Activated T-cell treated with anti-CD3 and anti-CD28 coated beads for 1 hour (primary cell): Measurements from ENCODE around the gene CARF.
"Not testable (repeated sequence)": the region's sequence is repeated elsewhere in the genome, so short reads cannot be mapped to it uniquely, and the experiment has no call there.

Source experiments
- DNase-seq: peaks from one replicate; pipeline ENCODE4 v3.0.0-alpha.2; 2020; ENCODE audit warnings: low read depth

CARF gene

DNA sequence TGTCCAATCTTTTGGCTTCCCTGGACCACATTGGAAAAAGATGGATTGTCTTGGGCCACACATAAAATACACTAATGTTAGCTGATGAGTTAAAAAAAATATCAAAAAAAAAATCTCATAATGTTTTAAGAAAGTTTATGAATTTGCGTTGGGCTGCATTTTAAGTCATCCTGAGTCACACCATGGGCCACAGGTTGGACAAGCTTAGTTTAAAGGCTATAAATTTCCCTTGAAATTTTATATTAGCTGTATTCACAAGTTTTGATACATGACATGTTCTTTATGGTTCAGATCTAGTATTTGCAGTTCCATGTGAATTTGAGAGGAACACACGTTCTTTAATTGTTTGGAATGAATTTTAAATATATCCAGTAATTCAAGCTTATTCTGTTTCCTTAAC lies 21.9 kb downstream of the CARF start:
- DNase-seq = no peak

DNA sequence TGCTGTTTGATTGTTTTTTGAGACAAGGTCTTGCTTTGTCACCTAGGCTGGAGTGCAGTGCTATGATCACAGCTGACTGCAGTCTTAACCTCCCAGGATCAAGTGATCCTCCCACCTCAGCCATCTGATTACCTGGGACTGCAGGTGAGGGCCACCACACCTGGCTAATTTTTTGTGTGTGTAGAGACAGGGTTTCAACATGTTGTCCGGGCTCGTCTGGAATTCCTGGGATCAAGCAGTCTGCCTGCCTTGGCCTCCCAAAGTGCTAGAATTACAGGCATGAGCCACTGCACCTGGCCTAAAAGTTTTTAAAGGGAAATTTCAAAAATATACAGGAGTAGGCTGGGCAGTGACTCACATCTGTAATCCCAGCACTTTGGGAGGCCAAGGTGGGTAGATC lies 22.4 kb downstream of the CARF start:
- DNase-seq = no peak

- DNase-seq = no peak
Observed at GRCh38 chr2:202938960-202939359, 26.9 kb downstream of the CARF start.

GRCh38 chr2:202941771-202942170 lies 29.7 kb downstream of the CARF start:
- no peak for DNase-seq

DNA sequence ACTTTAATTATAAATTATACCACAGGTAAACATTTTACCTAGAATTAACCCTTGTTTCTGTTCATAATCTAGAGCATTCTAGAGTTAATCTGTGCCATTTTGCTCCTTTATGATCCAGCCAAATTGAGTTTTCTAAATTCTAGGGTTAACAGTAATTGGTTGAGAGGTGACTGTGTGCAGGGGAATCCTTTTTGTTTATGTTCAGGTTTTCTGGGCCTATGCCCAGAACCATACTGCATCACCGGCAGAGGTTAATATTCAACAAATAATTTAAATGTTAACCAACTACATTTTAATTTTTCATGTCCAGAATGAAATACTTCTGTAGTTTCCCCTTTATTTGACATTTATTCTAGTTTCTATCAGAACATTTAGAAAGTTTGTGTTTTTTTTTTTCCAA lies 32.3 kb downstream of the CARF start:
- no peak for DNase-seq

GRCh38 chr2:202944816-202945215 lies 32.7 kb downstream of the CARF start:
- no peak for DNase-seq

GRCh38 chr2:202945497-202945896 lies 33.4 kb downstream of the CARF start:
- DNase-seq = no peak

DNA sequence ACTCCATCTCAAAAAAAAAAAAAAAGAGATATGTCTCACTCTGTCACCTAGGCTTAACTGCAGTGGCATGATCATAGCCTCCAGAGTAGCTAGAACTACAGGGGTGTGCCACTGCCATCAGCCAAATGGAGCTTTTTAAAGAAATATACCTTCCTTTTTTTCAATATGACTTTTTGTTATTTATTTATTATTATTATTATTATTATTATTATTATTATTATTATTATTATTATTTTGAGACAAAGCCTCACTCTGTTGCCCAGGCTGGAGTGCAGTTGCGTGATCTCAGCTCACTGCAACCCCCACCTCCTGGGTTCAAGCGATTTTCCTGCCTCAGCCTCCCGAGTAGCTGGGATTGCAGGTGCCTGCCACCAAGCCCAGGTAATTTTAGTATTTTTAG lies 37.3 kb downstream of the CARF start:
- DNase-seq = not testable (repeated sequence)

- no peak for DNase-seq
Observed at GRCh38 chr2:202950592-202950991, 38.5 kb downstream of the CARF start.

- no peak for DNase-seq
Observed at GRCh38 chr2:202960524-202960923, 48.4 kb downstream of the CARF start.

- DNase-seq = no peak
Observed at GRCh38 chr2:202963712-202964111, 51.6 kb downstream of the CARF start.

DNA sequence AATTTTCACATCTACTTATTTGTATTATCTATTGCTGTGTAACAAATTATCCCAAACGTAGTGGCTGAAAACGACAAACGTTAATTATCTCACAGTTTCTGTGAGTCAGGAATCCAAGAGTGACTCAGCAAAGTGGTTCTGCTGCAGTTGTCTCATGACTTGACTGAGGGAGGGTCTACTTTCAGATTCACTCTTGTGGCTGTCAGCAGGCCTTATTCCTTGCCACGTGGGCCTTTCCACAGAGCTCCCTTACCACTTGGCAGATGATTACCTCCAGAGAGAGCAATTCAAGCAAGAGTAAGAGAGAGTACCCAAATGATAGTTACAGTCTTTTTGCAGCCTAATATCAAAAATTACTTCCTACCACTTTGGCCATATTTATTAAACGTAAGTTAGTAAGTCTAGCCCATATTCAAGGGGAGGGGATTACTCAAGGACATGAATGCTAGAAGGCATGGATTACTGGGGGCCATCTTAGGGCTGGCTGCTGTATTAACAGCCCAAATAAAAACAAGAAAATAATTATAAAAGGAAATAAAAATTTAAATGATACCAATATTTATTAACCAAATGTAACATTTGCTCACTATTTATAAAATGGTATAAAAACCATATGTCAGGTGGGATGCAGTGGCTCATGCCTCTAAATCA lies 53.9 kb downstream of the CARF start:
- no peak for DNase-seq

DNA sequence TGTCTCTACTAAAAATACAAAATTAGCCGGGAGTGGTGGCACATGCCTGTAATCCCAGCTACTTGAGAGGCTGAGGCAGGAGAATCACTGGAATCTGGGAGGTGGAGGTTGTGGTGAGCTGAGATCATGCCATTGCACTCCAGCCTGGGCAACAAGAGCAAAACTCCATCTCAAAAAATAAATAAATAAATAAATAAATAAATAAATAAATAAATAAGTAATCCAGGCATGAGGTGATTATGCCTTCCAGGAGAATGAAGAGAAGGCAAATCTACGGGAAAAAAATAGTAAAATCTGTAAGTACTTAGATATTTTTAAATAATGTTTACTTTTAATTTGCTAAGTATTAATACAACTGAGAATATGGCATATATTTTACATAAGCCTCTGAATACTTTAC lies 57.3 kb downstream of the CARF start:
- not testable (repeated sequence) for DNase-seq

DNA sequence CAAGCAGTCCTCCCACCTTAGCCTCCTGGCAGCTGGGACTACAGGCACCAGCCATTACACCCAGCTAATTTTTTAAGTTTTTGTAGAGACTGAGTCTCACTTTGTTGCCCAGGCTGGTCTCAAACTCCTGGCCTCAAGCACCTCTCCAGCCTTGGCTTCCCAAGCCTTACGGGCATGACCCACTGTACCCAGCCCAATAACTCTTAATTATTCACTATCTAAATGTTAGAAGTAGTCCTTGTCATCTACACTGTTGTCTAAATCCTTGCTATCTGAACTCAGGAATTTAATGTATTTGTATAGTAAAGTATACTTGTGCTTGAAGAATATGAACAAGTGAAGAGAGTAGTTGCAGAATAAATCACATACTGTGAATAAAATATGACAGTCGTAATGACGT lies 64.7 kb downstream of the CARF start:
- no peak for DNase-seq

DNA sequence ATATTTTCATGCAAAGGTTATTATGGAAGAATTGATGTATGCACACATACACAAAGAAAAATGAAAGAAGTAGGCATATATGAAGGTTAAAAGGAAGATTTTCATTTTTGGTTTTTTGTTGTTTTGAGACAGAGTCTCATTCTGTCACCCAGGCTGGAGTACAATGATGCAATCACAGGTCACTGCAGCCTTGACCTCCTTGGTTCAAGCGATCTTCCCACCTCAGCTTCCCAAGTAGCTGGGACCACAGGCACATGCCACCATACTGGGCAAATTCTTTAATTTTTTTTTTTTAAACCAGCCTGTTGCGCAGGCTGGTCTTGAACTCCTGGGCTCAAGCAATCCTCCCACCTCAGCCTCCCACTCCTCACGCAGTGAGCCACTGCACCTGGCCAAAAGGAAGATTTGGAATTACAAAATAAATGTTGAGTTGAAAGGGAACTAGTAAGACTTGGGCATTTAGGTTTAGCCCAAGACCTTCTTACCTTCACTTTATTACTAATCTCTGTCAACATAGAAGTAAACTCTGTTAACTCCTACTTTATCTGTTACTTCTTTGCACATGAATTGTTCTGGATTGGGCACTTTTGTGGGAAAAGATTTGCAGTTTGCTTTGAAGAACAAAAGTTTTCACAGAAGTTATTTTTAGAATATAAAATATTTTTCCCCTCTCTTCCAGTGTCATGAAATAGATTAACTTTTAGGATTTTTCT lies 70.9 kb downstream of the CARF start:
- no peak for DNase-seq

DNA sequence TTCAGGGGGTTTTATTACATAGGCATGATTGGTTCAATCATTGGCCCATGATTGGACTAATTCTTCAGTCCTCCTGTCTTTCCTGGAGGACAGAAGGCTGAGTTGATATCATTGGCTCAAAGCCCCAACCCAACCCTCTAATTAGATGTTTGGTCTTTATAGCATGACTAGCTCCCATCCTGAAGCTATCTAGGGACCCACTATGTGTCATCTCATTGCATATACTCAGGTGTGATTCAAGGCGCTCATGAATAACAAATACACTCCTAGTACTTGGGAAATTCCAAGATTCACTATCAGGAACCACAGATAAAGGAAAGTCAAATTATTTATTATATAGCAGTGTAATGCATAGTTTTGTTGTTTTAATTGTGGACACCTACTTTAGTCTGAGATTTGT lies 77.7 kb downstream of the CARF start:
- no peak for DNase-seq

- DNase-seq = no peak
Observed at GRCh38 chr2:202990501-202990900, 78.4 kb downstream of the CARF start.

GRCh38 chr2:202997113-202997512 lies 85.0 kb downstream of the CARF start:
- DNase-seq = not testable (repeated sequence)

DNA sequence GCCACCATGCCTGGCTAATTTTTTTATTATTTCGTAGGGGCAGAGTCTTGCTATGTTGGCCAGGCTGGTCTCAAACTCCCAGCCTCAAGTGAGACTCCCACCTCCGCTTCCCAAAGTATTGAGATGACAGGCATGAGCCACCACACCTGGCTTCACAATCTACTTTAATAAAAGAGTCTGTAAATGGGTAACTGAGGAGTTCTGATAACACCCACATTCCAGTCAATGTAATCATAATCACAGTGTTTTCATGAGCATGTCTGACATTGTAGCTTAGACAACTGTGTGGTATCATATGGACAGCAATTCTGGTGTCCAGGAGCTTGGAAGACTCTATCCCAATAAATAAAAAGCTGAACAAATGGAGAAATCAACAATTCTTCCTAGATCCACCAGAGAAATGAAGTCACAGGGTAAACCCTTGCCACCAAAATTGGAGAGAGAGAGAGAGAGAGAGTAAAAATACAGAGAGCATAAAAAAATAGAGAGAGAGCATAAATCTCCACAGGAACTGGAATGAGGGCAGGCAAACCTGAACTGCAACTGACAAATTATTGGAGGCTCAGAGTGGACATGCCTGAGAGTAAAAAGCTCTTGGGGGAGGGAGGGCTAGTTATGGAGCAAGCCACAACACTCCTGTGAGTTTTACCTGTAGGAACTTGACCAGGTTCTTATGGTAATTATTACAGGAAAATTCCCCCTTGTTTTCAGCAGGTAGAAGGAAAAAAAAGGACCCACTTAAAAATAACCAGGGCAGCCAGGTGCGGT lies 90.2 kb downstream of the CARF start:
- no peak for DNase-seq

DNA sequence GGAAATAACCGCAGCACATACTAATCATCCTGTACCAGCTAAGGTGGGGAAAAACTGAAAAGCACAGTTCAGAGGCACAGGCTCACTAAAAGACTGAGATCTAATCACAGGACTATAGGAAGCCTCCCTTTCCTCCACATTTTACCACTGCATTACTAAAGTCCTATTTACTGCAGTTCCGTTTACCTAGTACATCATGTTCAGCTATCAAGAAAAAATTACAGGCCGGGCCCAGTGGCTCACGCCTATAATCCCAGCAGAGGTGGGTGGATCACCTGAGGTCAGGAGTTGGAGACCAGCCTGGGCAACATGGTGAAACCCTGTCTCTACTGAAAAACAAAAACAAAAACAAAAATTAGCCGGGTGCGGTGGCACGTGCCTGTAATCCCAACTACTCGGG lies 91.6 kb downstream of the CARF start:
- no peak for DNase-seq

DNA sequence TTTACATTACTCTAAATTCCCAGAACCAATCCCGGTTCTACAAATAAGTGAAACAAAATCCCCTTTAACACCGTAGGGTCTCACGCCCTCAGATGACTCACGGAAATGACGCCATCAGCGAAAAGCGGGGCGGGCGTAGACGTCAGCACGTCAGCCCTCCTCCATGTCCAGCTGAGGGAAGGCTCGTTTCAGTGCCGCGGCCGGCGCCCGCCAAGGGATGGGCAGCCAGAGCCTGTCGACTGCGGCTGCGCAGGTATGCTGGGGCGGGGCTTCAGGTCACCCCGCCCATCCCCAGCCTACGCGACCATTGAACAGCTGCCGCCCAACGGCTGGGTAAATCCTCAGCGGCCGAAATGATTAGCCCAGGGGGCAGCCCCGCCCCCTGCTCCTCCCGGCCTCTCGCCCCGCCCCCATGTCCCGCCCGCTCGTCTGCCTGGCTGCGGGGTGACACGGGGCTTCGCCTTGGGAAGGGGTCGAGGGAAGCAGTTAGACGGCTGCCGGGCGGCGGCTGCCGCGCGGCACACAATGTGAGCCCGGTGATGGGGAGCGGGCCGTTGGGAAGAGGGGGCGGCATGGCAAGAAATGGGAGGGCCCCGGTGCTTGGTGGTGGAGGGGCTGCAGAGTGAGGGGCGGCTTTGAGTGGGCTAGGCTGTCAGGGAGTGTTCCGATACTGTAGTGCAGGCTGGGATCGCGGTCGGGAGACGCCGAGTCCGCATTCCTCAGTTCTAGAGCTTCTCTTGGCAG lies 102.6 kb downstream of the CARF start, which contains the start of gene NBEAL1:
Gene NBEAL1, plus strand, starts transcription at position 420 of the 744 bp plus-strand sequence. CDS start 1,510 bp downstream, outside the sequence.
- peak; percentile 91 for DNase-seq

DNA sequence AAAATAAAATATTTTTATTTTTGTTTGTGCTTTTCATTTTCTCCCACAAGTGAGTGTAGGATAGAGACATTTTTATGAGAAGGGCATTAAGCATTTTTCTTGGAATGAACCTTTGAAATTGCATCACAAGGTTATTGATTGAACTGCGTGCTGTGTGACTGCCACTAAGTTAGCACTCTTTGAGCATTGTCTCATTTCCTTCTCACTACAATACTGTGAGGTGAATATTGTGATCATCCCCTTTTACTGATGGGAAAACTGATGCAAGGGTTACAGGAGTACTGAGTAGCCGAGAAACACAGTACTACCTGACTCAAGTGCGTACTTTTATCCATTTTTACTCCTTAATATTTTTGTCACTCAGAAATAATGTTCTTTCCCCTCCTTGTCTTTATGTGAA lies 104.6 kb downstream of the CARF start:
- no peak for DNase-seq
